ENCODE measurements around the gene CCER1.

Gene CCER1

GRCh38 chr12:90954428-90954827 lies 548 bp downstream of the CCER1 start:
- Histone ChIP-seq H3K9me3 (ENCODE audit: control insufficient read depth, insufficient read depth, low read length) (no peaks in the 10 kb centered on the region), H3K4me1 (ENCODE audit: insufficient read depth, low read length) (no peaks in the 10 kb centered on the region), H3K9ac (ENCODE audit: low read depth, low read length) (no peak overlapping the region), H3K36me3 (ENCODE audit: insufficient read depth, low read length) (no peaks in the 10 kb centered on the region)

DNA sequence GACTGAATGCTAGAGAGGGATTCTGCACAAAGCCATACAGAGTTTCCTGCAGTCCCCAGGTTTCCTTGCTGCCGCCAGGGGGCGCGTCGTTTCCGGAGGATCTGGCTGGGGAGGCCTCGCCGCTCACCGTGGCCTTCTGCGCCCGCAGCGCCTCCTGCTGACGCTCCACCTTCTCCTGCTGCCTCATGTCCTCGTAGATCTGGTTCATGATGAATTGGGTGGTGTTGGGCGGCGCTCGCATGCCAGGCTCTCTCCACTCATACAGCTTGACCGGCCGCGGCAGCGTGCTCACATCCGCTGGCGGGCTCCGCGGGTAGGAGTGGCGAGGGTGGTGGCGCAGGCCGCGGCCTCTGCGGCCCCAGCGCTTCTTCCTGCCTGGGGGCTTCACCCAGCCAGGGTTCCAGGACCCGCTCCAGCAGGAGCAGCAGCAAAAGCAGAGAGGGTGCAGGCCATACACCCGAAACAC lies 987 bp downstream of the CCER1 start:
- Histone ChIP-seq H3K36me3 (ENCODE audit: insufficient read depth, low read length) (no peaks in the 10 kb centered on the region), H3K9me3 (ENCODE audit: control insufficient read depth, insufficient read depth, low read length) (no peaks in the 10 kb centered on the region), H3K4me1 (ENCODE audit: insufficient read depth, low read length) (no peaks in the 10 kb centered on the region), H3K9ac (ENCODE audit: low read depth, low read length) (no peak overlapping the region)

GRCh38 chr12:90951432-90952105 lies 3.4 kb downstream of the CCER1 start:
- Histone ChIP-seq H3K9ac (ENCODE audit: low read depth, low read length) (no peak overlapping the region), H3K36me3 (ENCODE audit: insufficient read depth, low read length) (no peaks in the 10 kb centered on the region), H3K4me1 (ENCODE audit: insufficient read depth, low read length) (no peaks in the 10 kb centered on the region), H3K9me3 (ENCODE audit: control insufficient read depth, insufficient read depth, low read length) (no peaks in the 10 kb centered on the region)

GRCh38 chr12:90947869-90948268 lies 7.1 kb downstream of the CCER1 start:
- no peaks in the 10 kb centered on the region for H3K36me3 ChIP-seq (ENCODE audit: insufficient read depth, low read length)

GRCh38 chr12:90945070-90945649 lies 9.8 kb downstream of the CCER1 start:
- Histone ChIP-seq H3K9me3 (ENCODE audit: control insufficient read depth, insufficient read depth, low read length) (no peaks in the 10 kb centered on the region), H3K36me3 (ENCODE audit: insufficient read depth, low read length) (no peaks in the 10 kb centered on the region), H3K9ac (ENCODE audit: low read depth, low read length) (no peak overlapping the region), H3K4me1 (ENCODE audit: insufficient read depth, low read length) (no peaks in the 10 kb centered on the region)

More at GRCh38 chr12:90947869-90948268, 7.1 kb downstream of the CCER1 start:
- Histone ChIP-seq H3K9me3 (ENCODE audit: control insufficient read depth, insufficient read depth, low read length) (no peaks in the 10 kb centered on the region), H3K9ac (ENCODE audit: low read depth, low read length) (no peak overlapping the region), H3K4me1 (ENCODE audit: insufficient read depth, low read length) (no peaks in the 10 kb centered on the region)

GRCh38 chr12:90943255-90943654 lies 11.7 kb downstream of the CCER1 start:
- Histone ChIP-seq H3K4me1 (ENCODE audit: insufficient read depth, low read length) (peaks cover 3% of the 10 kb centered on the region; the same call in 1 of the 2 replicates), H3K9me3 (ENCODE audit: control insufficient read depth, insufficient read depth, low read length) (no peaks in the 10 kb centered on the region), H3K36me3 (ENCODE audit: insufficient read depth, low read length) (no peaks in the 10 kb centered on the region), H3K9ac (ENCODE audit: low read depth, low read length) (no peak overlapping the region)

DNA sequence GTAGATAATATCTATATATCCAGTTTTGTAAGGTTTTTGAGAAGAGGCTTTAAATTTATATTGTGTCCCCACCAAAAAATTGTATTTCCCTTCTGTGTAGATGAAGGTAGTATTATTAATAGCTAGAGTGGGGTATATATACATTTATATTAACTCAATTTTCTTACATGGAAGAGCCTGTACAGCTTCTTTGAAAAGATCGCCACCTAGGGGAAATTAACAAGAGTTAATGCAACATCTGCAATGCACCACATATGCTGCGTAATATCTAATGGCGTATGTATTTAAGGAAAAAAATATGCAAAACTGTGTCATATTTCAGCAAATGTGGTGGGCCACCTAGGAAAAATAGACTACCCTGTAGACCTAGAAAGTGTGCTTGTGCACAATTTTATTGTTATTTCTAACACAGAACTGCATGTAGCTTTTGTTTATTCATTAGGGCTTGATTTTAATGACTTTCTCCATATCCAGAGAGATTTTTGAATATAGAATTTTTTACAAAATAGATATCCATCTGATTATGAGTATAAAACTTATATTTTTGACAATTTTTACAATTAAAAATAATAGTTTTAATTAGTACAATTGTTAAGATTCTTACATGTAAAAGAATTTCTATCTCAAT lies 14.0 kb downstream of the CCER1 start:
- Histone ChIP-seq H3K9ac (ENCODE audit: low read depth, low read length) (no peak overlapping the region), H3K36me3 (ENCODE audit: insufficient read depth, low read length) (no peaks in the 10 kb centered on the region), H3K9me3 (ENCODE audit: control insufficient read depth, insufficient read depth, low read length) (no peaks in the 10 kb centered on the region), H3K4me1 (ENCODE audit: insufficient read depth, low read length) (peaks cover 5% of the 10 kb centered on the region; the same call in 1 of the 2 replicates)

DNA sequence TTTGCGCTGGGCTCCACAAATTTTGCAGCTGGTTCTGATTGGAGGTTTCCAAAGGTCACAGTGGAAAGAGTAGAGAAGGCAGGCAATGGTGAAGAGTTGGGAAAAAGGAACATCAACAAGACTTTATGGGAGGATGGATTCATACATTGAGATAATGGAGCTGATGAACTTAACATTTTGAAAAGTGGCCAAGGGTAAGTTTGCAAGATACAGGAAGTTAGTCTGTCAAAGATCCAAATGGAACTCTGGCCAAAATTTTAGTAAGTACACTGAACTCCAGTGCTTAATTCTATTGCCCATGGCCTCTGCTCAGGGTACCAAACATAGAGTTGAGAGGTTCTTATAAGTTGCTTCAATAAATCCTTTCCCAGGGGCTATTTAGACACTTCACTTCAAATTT lies 15.6 kb downstream of the CCER1 start:
- Histone ChIP-seq H3K4me1 (ENCODE audit: insufficient read depth, low read length) (peaks cover 5% of the 10 kb centered on the region; the same call in 1 of the 2 replicates), H3K9me3 (ENCODE audit: control insufficient read depth, insufficient read depth, low read length) (no peaks in the 10 kb centered on the region; the same call in 1 of the 2 replicates), H3K36me3 (ENCODE audit: insufficient read depth, low read length) (no peaks in the 10 kb centered on the region), H3K9ac (ENCODE audit: low read depth, low read length) (no peak overlapping the region)

- Histone ChIP-seq H3K9me3 (ENCODE audit: control insufficient read depth, insufficient read depth, low read length) (no peaks in the 10 kb centered on the region; the same call in 1 of the 2 replicates), H3K9ac (ENCODE audit: low read depth, low read length) (no peak overlapping the region), H3K4me1 (ENCODE audit: insufficient read depth, low read length) (peaks cover 5% of the 10 kb centered on the region; the same call in 1 of the 2 replicates), H3K36me3 (ENCODE audit: insufficient read depth, low read length) (no peaks in the 10 kb centered on the region)
Observed at GRCh38 chr12:90938451-90938850, 16.5 kb downstream of the CCER1 start.

DNA sequence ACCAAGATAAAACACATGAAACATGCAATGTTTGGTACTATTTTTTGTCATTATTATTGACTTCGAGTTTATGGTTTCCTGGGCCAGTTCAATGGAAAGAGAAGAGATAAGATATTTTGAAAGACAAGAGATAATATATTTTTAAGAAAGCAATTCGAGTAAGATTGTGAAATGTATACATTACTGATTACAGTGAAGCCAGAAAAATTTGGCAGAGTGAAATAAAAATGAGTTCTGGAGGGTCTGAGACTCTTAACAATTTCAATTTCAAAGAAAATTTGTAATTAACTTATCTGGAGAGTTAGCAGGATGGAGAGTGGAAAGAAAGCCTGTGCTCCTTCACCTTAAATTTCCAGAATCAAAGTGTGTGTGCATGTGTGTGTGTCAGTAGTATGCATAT lies 17.3 kb downstream of the CCER1 start:
- Histone ChIP-seq H3K9me3 (ENCODE audit: control insufficient read depth, insufficient read depth, low read length) (no peaks in the 10 kb centered on the region; the same call in 1 of the 2 replicates), H3K36me3 (ENCODE audit: insufficient read depth, low read length) (no peaks in the 10 kb centered on the region), H3K9ac (ENCODE audit: low read depth, low read length) (no peak overlapping the region), H3K4me1 (ENCODE audit: insufficient read depth, low read length) (peaks cover 5% of the 10 kb centered on the region; the same call in 1 of the 2 replicates)

- Histone ChIP-seq H3K9ac (ENCODE audit: low read depth, low read length) (no peak overlapping the region), H3K36me3 (ENCODE audit: insufficient read depth, low read length) (no peaks in the 10 kb centered on the region), H3K9me3 (ENCODE audit: control insufficient read depth, insufficient read depth, low read length) (no peaks in the 10 kb centered on the region; the same call in 1 of the 2 replicates), H3K4me1 (ENCODE audit: insufficient read depth, low read length) (peaks cover 5% of the 10 kb centered on the region; the same call in 1 of the 2 replicates)
Observed at GRCh38 chr12:90936230-90937005, 18.6 kb downstream of the CCER1 start.

GRCh38 chr12:90925562-90925961 lies 29.4 kb downstream of the CCER1 start:
- Histone ChIP-seq H3K4me1 (ENCODE audit: insufficient read depth, low read length) (no peaks in the 10 kb centered on the region), H3K9me3 (ENCODE audit: control insufficient read depth, insufficient read depth, low read length) (no peaks in the 10 kb centered on the region; the same call in 1 of the 2 replicates), H3K36me3 (ENCODE audit: insufficient read depth, low read length) (no peaks in the 10 kb centered on the region), H3K9ac (ENCODE audit: low read depth, low read length) (no peak overlapping the region)

DNA sequence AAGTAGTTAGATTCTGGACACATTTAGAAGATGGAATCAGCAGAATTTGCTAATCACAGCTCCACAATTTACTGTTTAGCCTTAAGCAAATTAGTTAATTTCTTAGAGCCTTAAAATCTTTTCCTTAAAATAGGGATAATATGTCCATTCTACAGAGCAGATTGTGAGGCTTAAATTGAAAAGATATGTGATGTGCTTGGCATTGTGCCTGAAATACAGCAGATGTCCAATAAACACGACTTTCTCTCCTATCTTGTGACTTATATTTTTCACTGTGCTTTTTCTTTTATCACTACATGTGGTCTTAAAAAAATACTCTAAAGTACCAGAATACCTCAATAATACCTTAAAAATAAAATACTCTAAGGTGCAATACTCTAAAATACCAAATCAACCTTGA lies 30.6 kb downstream of the CCER1 start:
- Histone ChIP-seq H3K4me1 (ENCODE audit: insufficient read depth, low read length) (no peaks in the 10 kb centered on the region), H3K36me3 (ENCODE audit: insufficient read depth, low read length) (no peaks in the 10 kb centered on the region), H3K9ac (ENCODE audit: low read depth, low read length) (no peak overlapping the region), H3K9me3 (ENCODE audit: control insufficient read depth, insufficient read depth, low read length) (no peaks in the 10 kb centered on the region; the same call in 1 of the 2 replicates)

DNA sequence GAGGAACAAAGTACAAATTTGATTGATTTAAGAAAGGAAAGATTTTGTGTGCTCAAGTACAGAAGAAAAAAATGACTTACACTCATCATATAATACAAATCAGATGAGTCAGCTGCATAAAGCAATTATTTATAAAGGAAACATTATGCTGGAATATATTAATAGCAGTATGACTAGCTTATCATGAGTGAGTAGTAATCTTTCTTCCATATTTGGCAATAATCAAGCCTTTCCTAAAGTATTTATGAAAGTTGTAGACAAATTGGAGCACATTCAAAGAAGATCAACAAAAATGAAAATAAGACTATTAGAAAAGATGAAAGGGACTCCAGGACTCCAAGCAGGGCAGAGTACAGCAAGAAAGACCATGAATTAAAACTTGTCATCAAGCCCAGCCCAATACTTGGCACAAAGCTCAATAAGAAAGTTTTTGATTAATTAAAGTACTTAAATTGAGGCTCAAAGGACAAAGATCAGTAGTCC lies 32.8 kb downstream of the CCER1 start:
- Histone ChIP-seq H3K9ac (ENCODE audit: low read depth, low read length) (no peak overlapping the region), H3K4me1 (ENCODE audit: insufficient read depth, low read length) (0 out of 2 replicates have a peak, but pooled peaks cover 6% of the 10 kb centered on the region), H3K36me3 (ENCODE audit: insufficient read depth, low read length) (no peaks in the 10 kb centered on the region), H3K9me3 (ENCODE audit: control insufficient read depth, insufficient read depth, low read length) (no peaks in the 10 kb centered on the region)
